Occipital lobe (tissue), 2 donors: ENCODE results near the gene SPATA16. TPM values are rescaled to one million over a fixed set of nuclear protein-coding genes. Genes with fewer than 3 reads are reported as not detected.
"Not testable (repeated sequence)": the region's sequence is repeated elsewhere in the genome, so short reads cannot be mapped to it uniquely, and the experiment has no call there.

Source experiments
- DNase-seq: peaks from one replicate; lab custom pipeline; 2025; lab: John Stamatoyannopoulos, UW
- total RNA-seq: library from RNA; depleted of rRNA; stranded (reverse); fragments of >200 nt; gene quantifications from one replicate; pipeline ENCODE4 v1.2.3, GENCODE V29; 2014

The SPATA16 gene
- total RNA-seq = not detected

GRCh38 chr3:173140986-173141385 is at the start of gene SPATA16:
TSS of gene SPATA16 (minus strand) at chr3:173141235. CDS start at chr3:173117731, 23,504 bp downstream.
- DNase-seq = no peak

DNA sequence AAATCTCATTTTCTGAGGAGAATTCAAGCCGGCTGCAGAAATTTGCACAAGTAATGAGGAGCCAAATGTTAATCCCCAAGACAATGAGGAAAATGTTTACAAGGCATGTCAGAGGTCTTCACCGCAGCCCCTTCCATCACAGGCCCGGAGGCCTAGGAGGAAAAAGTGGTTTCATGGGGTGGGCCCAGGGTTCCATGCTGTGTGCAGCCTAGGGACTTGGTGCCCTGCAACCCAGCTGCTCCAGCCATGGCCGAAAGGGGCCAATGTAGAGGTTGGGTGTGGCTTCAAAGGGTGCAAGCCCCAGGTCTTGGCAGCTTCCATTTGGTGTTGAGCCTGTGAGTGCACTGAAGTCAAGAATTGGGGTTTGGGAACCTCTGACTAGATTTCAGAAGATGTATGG is 42.0 kb upstream of the SPATA16 start:
- DNase-seq = not testable (repeated sequence)

DNA sequence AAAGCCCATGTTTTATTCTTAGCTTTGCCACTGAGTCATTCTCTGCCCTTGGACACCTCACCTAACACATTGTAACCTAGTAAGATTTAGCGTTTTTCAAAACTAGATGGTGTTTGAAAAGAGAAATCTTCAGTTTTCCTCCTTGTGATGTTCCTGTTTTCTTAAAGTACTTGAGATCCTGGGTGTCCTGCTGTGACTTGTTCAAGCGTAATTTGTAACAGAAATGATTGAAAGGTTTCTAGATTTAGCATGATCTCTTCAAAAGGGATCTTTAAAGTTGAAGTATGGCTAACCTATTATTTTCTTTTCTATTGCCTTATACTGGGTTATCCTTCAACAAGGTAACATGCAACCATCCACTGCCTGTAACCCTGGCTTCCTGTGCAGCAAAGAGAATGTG is 32.6 kb upstream of the SPATA16 start:
- DNase-seq = no peak

DNA sequence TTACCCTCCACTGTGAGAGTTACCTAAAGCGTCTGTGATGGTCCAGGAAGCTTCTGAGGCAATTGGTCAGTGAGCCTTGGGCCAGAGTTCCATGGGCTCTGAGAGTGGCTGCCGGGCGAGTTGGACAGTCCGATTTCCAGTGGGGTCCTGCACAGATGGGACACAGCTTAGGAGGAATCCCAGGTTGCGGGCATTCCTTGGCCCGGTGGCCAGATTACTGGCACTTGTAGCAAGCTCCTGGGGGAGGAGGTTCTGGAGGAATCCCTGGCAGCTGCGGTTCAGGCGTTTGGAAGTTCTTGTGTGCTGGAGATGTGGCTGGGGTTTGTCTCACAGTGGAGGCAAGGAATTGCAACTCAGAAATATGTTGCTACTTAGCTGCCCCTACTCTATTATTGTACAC is 18.1 kb upstream of the SPATA16 start:
- DNase-seq = not testable (repeated sequence)

GRCh38 chr3:173156533-173156932 is 15.5 kb upstream of the SPATA16 start:
- DNase-seq = not testable (repeated sequence)

DNA sequence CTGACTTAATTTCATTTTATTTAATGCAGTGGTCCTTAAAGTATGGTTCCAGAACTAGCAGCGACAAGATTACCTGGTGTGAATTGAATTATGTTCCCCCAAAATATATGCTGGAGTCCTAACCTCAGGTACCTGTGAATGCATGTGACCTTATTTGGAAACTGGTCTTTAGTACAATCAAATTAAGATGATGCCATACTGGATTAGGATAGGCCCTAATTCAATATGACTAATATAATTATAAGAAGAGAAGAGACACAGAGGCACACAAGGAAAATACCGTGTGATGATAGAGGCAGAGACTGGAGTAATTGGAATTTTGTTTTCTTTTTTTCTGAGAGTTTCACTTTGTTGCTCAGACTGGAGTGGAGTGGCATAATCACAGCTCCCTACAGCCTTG is 12.6 kb upstream of the SPATA16 start:
- DNase-seq = no peak

DNA sequence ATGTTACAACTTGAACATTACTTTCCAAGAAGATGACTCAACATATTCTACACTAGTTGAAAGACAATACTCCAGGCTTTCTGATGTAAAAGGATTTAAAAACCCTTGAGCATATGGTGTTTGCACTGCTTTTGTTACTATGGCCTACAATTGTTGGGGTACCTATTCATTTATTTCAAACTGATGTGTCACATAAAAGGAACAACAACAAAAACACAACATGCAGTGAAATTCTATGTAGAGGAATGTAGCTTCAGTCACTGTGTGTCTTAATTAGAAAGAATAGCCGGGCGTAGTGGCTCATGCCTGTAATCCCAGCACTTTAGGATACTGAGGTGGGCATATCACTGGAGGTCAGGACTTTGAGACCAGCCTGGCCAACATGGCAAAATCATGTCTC is 1.6 kb downstream of the SPATA16 start:
- DNase-seq = no peak

DNA sequence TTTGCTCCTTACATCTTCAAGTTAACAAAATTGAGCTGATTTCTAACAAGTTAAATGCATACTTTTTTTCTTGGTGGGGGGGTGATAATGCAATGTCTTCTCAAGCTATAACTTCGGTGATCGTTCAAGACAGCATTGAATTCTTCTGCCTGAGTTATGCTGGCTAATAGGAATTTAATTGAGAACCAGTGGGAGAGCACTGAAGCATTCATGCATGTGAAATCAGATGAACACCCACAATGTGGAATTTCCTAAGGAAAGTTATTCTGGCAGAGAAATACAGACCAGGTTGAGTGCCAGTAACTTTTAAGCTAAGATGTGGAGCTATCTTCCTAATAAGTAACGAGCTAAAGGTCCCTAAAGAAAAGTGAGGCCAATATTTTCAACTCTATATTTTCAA is 3.0 kb downstream of the SPATA16 start:
- DNase-seq = no peak

DNA sequence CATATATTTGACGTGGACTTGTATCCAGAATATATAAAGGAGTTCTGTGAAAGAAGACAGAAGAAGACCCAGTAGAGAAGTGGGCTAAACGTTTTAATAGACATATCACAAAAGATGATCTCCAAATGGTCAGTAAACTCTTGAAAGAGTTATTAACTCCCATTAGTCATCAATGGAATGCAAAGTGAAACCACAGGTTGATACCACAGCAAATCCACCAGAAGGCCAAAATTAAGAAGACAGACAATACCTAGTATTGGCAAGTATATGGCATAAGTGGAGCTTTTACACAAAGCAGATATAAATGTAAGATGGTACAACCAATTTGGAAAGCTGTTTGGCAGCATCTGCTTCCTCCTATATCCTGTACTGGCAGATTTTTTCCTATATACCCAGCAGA is 6.0 kb downstream of the SPATA16 start:
- no peak for DNase-seq

GRCh38 chr3:173128633-173129032 is 12.4 kb downstream of the SPATA16 start:
- DNase-seq = no peak

GRCh38 chr3:173111321-173111720 is 29.7 kb downstream of the SPATA16 start:
- DNase-seq = no peak

GRCh38 chr3:173109143-173109542 is 31.9 kb downstream of the SPATA16 start:
- DNase-seq = peak; percentile 3

GRCh38 chr3:173103469-173103868 is 37.6 kb downstream of the SPATA16 start:
- DNase-seq = no peak

GRCh38 chr3:173098959-173099358 is 42.1 kb downstream of the SPATA16 start:
- DNase-seq = no peak

GRCh38 chr3:173096994-173097785 is 43.8 kb downstream of the SPATA16 start:
- DNase-seq = no peak

DNA sequence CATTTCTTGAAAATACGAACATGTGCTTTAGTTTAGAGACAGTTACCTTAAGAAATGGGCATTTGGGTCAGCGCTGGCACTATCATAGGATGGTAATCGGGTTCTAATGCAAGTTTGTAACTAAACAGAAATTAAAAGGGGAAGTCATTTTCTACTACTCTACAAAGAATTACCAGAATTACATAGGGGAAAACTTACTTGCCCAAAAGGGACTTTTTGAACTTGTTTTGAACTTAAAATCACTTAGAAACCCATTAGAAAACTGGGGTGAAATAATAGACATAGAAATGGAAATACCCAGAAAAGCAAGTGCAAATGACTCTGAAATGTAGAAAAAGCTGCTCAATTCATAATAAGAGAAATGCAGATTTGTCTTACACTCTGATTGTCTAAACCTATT is 44.9 kb downstream of the SPATA16 start:
- DNase-seq = no peak

- DNase-seq = no peak
Observed at GRCh38 chr3:173092038-173092437, 49.0 kb downstream of the SPATA16 start.

GRCh38 chr3:173090492-173090891 is 50.5 kb downstream of the SPATA16 start:
- no peak for DNase-seq

DNA sequence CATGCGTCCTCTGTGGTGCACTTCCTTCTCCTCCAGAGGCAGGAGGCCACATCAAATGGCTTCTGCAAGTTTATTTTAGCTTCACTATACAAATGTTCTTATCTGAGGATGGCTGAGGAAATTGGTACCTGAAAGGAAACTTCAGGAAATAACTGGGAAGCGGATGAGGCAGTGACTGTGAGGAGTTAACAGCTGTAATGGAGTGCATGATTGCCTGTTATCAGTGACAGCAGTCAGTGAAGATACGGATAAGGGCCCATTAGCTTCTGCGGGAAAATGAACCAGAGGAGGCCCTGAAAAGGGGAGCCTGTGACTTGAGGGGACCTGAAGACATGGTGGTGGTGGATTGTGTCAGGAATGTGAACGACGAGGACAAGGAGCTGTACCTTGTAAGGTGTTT is 51.8 kb downstream of the SPATA16 start:
- DNase-seq = no peak

DNA sequence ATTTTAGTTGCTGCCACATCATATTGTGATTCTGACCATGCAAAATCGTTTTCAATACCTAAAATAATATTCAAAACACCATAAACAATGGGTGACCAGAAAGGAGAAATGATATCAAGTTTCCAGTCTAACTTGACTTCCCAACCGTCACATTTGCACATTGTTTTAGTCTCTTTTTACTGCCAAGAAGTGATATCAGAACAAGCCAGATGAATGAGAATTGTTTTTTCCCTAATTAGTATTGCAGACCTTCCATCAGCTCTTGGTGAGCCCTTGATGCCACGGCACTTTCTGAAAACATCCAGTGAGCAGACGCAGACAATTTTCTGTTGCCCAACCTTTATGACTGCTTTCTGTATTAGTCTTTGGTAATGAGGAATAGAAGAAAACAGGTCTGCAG is 62.5 kb downstream of the SPATA16 start:
- no peak for DNase-seq

DNA sequence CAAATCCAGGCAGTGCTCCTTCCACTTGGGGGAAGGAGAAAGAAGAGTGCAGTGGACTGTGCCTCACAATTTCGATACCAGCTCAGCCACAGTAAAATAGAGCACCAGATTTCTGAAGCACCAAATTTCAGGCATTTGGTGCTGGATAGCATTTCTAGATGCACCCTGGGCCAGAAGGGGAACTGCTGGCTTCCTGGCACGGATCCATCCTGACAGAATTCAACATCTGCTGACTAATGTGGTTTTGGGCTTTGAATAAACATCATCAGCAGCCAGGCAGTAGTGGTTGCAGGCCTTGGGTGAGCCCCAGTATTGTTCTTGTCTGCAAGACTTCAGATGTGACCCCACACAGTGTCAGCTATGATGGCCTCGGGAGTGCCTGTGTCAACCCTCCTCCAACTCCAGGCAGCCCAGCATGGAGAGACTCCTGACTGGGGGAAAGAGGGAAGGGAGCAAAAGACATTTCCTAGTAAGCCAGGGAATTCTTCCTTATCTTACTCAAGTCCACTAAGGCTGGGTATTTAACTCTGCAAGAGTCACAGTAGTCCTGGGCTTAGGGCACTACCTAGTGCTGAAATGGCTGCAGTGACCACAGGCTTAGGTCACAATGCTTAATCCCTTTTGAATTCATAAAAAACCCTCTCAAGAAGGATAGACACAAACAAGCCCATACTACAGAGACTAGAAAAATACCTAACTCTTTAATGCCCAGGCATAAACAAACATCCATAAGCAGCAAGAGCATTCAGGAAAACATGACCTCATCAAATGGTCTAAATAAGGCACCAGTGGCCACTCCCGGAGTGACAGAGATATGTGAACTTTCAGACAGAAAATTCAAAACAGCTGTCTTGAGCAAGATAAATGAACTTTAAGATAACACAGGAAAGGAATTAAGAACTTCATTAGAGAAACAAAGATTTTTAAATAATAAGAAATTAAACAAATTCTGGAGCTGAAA is 74.7 kb downstream of the SPATA16 start:
- no peak for DNase-seq

GRCh38 chr3:173065543-173065981 is 75.5 kb downstream of the SPATA16 start:
- DNase-seq = no peak
